Transverse colon (tissue), 4 donors: ENCODE results near the gene ZNF609. TPM values are rescaled to one million over a fixed set of nuclear protein-coding genes. Genes with fewer than 3 reads are reported as not detected.

Source experiments
- DNase-seq: peaks from one replicate; pipeline ENCODE4 v3.0.0-alpha.2; 2019
- H3K27ac ChIP-seq, 4 donors: fragments of 200-600 bp; sonication (generic); 2 replicates each; pipeline ENCODE4 v1.5.1; 2016 to 2018; ENCODE audit warnings: inconsistent platforms in 4 of 4
- H3K27me3 ChIP-seq: fragments of 200-600 bp; sonication (generic); 2 replicates; pipeline ENCODE4 v1.5.1; 2017; ENCODE audit warnings: inconsistent platforms
- H3K36me3 ChIP-seq, 4 donors: fragments of 200-600 bp; sonication (generic); 2 replicates each; pipeline ENCODE4 v1.5.1; 2017 to 2019; ENCODE audit warnings: inconsistent platforms in 4 of 4
- H3K4me1 ChIP-seq, 4 donors: fragments of 200-600 bp; sonication (generic); 2 replicates each; pipeline ENCODE4 v1.5.1; 2017 to 2020; ENCODE audit warnings: inconsistent platforms in 4 of 4
- H3K4me3 ChIP-seq, 4 donors: fragments of 200-600 bp; sonication (generic); 1 replicate in 1 of 4; 2 replicates in 3 of 4; pipeline versions ENCODE4 v1.5.1 to v1.6.1; 2017 to 2019; ENCODE audit warnings: inconsistent platforms in 4 of 4
- H3K9me3 ChIP-seq, 2 donors: fragments of 200-600 bp; sonication (generic); 2 replicates each; pipeline ENCODE4 v1.5.1; 2017 to 2019; ENCODE audit warnings: inconsistent platforms in 2 of 2
- CTCF ChIP-seq, 5 experiments: fragments of 200-600 bp in 3 of 5; fragments of 450-650 bp in 2 of 5; sonication (generic) in 3 of 5; IDR thresholded peaks; 1 replicate in 2 of 5; 2 replicates in 3 of 5; pipeline ENCODE4 v1.5.1; 2016 to 2017; ENCODE audit warnings: antibody characterized with exemption in 5 of 5, inconsistent platforms in 3 of 5, mild to moderate bottlenecking in 2 of 5, moderate library complexity in 1 of 5
- EP300 ChIP-seq: sonication (generic); formaldehyde crosslinking; IDR thresholded peaks from one replicate; pipeline ENCODE4 v1.6.1; 2017; ENCODE audit warnings: antibody characterized with exemption, low read depth
- POLR2A ChIP-seq: fragments of 450-650 bp; IDR thresholded peaks from one replicate; pipeline ENCODE4 v1.6.1; 2016; ENCODE audit warnings: antibody characterized with exemption, mild to moderate bottlenecking, moderate library complexity
- POLR2AphosphoS5 ChIP-seq, 3 donors: sonication (generic); formaldehyde crosslinking; IDR thresholded peaks; one replicate each; pipeline ENCODE4 v1.6.1; 2016; ENCODE audit warnings: antibody characterized with exemption in 3 of 3
- WGBS, 2 donors: methylation state at CpG; one replicate each; pipeline ENCODE4 v1.1.5; 2018; ENCODE audit warnings: low coverage in 1 of 2; 5-methylcytosine and 5-hydroxymethylcytosine counted together
- in situ Hi-C, 4 donors: fragments of 200-750 bp; cut with MboI; loops; one replicate each; pipeline versions ENCODE4 v1.15.0 to v1.15.1; 2017; ENCODE audit warnings: low sequenced_read_pairs in 3 of 4, low pct_ligation_motif_present in 1 of 4, low pct_unique_long_range_greater_than_20kb in 1 of 4
- intact Hi-C: fragments of 100-400 bp; cut with DNase I; formaldehyde crosslinking; loops from one replicate; pipeline ENCODE4 v1.15.1; 2023; ENCODE audit warnings: low total_unique reads
- total RNA-seq, 4 donors: library from RNA; depleted of rRNA; stranded (reverse); fragments of >200 nt; gene quantifications; one replicate each; pipeline ENCODE4 v1.1.0, GENCODE V29; 2016

The ZNF609 gene
- total RNA-seq, 4 donors from 2014 or later, result 16.1 to 34.8 (median 28.2) TPM

- 61 to 73% methylated on average over 2 to 7 of the region's 7 CpGs for WGBS, 2 donors
- Histone ChIP-seq H3K4me1 (peaks cover 7 to 40% (median 20%) of the 10 kb centered on the region in 4 donors), H3K9me3 (no peaks in the 10 kb centered on the region), H3K4me3 (no peak overlapping the region), H3K27ac (peak overlapping the region in 3 of 4 donors; percentile 28 to 40 (median 37)), H3K36me3 (no peaks in the 10 kb centered on the region), H3K27me3 (no peaks in the 10 kb centered on the region)
- peak; percentile 19 for DNase-seq
- in situ Hi-C loops, result no loop called here
- TF ChIP-seq POLR2AphosphoS5 (IDR thresholded peaks at IDR 0.05) (no peak), CTCF (IDR thresholded peaks at IDR 0.05) (no peak), EP300 (no peak), POLR2A (no peak)
- intact Hi-C loops, result no loop called here
These were observed 162.3 kb downstream of the ZNF609 start for GRCh38 chr15:64622410-64623260.

DNA sequence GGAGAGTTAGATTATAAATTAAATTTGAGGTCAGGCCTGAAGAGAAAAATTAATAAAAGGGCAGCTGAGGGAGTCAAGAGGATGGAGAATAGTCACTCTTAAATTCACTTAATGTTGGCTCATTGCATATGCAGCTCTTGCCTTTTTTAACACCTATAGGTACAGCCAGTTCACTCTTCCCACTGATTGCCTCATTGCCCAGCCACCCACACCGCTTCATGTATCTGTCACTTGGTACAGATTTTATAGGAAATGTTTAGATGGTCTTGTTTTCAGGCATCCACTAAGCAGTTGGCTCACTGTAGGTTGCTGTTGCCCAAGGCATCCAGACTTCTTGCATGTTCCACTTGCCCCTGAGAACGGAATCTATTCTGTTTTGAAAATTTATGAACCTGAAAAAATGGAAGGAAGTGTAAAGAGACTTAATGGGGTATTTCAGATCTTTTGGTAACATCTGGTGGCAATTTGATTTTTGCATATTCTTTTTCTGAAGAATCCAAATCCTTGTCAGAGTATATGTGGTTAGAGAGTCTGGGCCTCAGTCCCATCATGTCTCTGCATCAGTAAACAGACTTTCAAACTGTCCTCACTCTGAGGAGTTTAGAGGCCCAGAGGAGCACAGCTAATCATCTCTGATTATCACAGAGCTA lies 163.1 kb downstream of the ZNF609 start:
- WGBS, 2 donors, result 64 to 80% methylated on average over 2 of the region's 2 CpGs
- in situ Hi-C loops, result no loop called here
- no peak overlapping the region for H3K4me3 ChIP-seq

GRCh38 chr15:64624242-64624641 lies 163.9 kb downstream of the ZNF609 start:
- WGBS, 2 donors, result 84 to 85% methylated on average over 2 of the region's 2 CpGs
- Histone ChIP-seq H3K27ac (peak overlapping the region in 2 of 4 donors; percentile 6 to 40), H3K27me3 (no peaks in the 10 kb centered on the region), H3K36me3 (no peaks in the 10 kb centered on the region), H3K4me1 (peaks cover 7 to 33% (median 19%) of the 10 kb centered on the region in 4 donors), H3K9me3 (no peaks in the 10 kb centered on the region), H3K4me3 (no peak overlapping the region)
- in situ Hi-C loops (no loop called here), intact Hi-C loops (no loop called here)
- DNase-seq, result no peak
- no peak for TF ChIP-seq EP300
- TF ChIP-seq POLR2A, result no peak
- TF ChIP-seq CTCF (IDR thresholded peaks at IDR 0.05), result no peak
- TF ChIP-seq POLR2AphosphoS5 (IDR thresholded peaks at IDR 0.05), result no peak

More for the DNA sequence above, 163.1 kb downstream of the ZNF609 start:
- no peak for DNase-seq
- Histone ChIP-seq H3K27me3 (no peaks in the 10 kb centered on the region), H3K4me1 (peaks cover 7 to 40% (median 20%) of the 10 kb centered on the region in 4 donors), H3K36me3 (no peaks in the 10 kb centered on the region), H3K27ac (peak overlapping the region; percentile 6 to 40 (median 22)), H3K9me3 (no peaks in the 10 kb centered on the region)
- intact Hi-C loops, result no loop called here
- TF ChIP-seq EP300, result no peak
- TF ChIP-seq CTCF (IDR thresholded peaks at IDR 0.05), result no peak
- TF ChIP-seq POLR2A, result no peak
- no peak for TF ChIP-seq POLR2AphosphoS5 (IDR thresholded peaks at IDR 0.05)

- Histone ChIP-seq H3K9me3 (no peaks in the 10 kb centered on the region), H3K36me3 (no peaks in the 10 kb centered on the region), H3K4me1 (peaks cover 3 to 23% (median 5%) of the 10 kb centered on the region in 4 donors), H3K27me3 (no peaks in the 10 kb centered on the region), H3K4me3 (no peak overlapping the region), H3K27ac (no peak overlapping the region)
- intact Hi-C loops, result no loop called here
- DNase-seq, result no peak
- in situ Hi-C loops, result loop anchor here in 1 of 4 donors (25.0 kb wide), 1 partner anchor 192 kb away; no protein-coding TSS in a partner anchor
- TF ChIP-seq POLR2AphosphoS5 (IDR thresholded peaks at IDR 0.05), result no peak
- no peak for TF ChIP-seq CTCF (IDR thresholded peaks at IDR 0.05)
- TF ChIP-seq EP300, result no peak
- no peak for TF ChIP-seq POLR2A
- WGBS, 2 donors, result 98 to 100% methylated on average over 2 of the region's 2 CpGs
These were observed 168.7 kb downstream of the ZNF609 start for GRCh38 chr15:64629063-64629462.
